ENCODE data around the gene PRR5L.

Gene PRR5L

GRCh38 chr11:36432738-36433137 lies 136.7 kb downstream of the PRR5L start:
- DNase-seq (ENCODE audit: low read depth in 2 of 2), result no peak

GRCh38 chr11:36436064-36436463 lies 140.0 kb downstream of the PRR5L start:
- no peak for DNase-seq (ENCODE audit: low read depth in 2 of 2)

- no peak for DNase-seq (ENCODE audit: low read depth in 2 of 2)
Observed at GRCh38 chr11:36436589-36436988, 140.5 kb downstream of the PRR5L start.

- DNase-seq (ENCODE audit: low read depth in 2 of 2), result no peak
Observed at GRCh38 chr11:36437413-36437812, 141.3 kb downstream of the PRR5L start.

- no peak for DNase-seq (ENCODE audit: low read depth in 2 of 2)
Observed at GRCh38 chr11:36438126-36438525, 142.0 kb downstream of the PRR5L start.

GRCh38 chr11:36441610-36442208 lies 145.6 kb downstream of the PRR5L start:
- no peak for DNase-seq (ENCODE audit: low read depth in 2 of 2)

GRCh38 chr11:36443661-36444060 lies 147.6 kb downstream of the PRR5L start:
- DNase-seq (ENCODE audit: low read depth in 2 of 2), result no peak

GRCh38 chr11:36446135-36446534 lies 150.0 kb downstream of the PRR5L start:
- DNase-seq (ENCODE audit: low read depth in 2 of 2), result no peak

- DNase-seq (ENCODE audit: low read depth in 2 of 2), result no peak
Observed at GRCh38 chr11:36447514-36447913, 151.4 kb downstream of the PRR5L start.

- DNase-seq (ENCODE audit: low read depth in 2 of 2), result no peak
Observed at GRCh38 chr11:36447947-36448346, 151.9 kb downstream of the PRR5L start.

- no peak for DNase-seq (ENCODE audit: low read depth in 2 of 2)
Observed at GRCh38 chr11:36449561-36450096, 153.5 kb downstream of the PRR5L start.

- DNase-seq (ENCODE audit: low read depth in 2 of 2), result no peak
Observed at GRCh38 chr11:36450110-36450572, 154.1 kb downstream of the PRR5L start.

- DNase-seq (ENCODE audit: low read depth in 2 of 2), result no peak
Observed at GRCh38 chr11:36451045-36451444, 155.0 kb downstream of the PRR5L start.

GRCh38 chr11:36451681-36452080 lies 155.6 kb downstream of the PRR5L start:
- no peak for DNase-seq (ENCODE audit: low read depth in 2 of 2)

GRCh38 chr11:36452236-36452940 lies 156.3 kb downstream of the PRR5L start:
- no peak for DNase-seq (ENCODE audit: low read depth in 2 of 2)

GRCh38 chr11:36452961-36453360 lies 156.9 kb downstream of the PRR5L start:
- no peak for DNase-seq (ENCODE audit: low read depth in 2 of 2)

GRCh38 chr11:36453678-36454077 lies 157.6 kb downstream of the PRR5L start:
- no peak for DNase-seq (ENCODE audit: low read depth in 2 of 2)

GRCh38 chr11:36454551-36454940 lies 158.5 kb downstream of the PRR5L start:
- DNase-seq (ENCODE audit: low read depth in 2 of 2), result no peak

- no peak for DNase-seq (ENCODE audit: low read depth in 2 of 2)
Observed at GRCh38 chr11:36454941-36455631, 159.0 kb downstream of the PRR5L start.

GRCh38 chr11:36455658-36456111 lies 159.6 kb downstream of the PRR5L start:
- DNase-seq (ENCODE audit: low read depth in 2 of 2), result no peak

- no peak for DNase-seq (ENCODE audit: low read depth in 2 of 2)
Observed at GRCh38 chr11:36456156-36456555, 160.1 kb downstream of the PRR5L start.

- DNase-seq (ENCODE audit: low read depth in 2 of 2), result no peak
Observed at GRCh38 chr11:36458129-36458915, 162.2 kb downstream of the PRR5L start.

All from stimulated activated CD8-positive, alpha-beta memory T cell treated with anti-CD3 and anti-CD28 coated beads, Interleukin-2, amount 100 ng/mL, for 1 hour (primary cell).